Activated naive CD8-positive, alpha-beta T cell treated with anti-CD3 and anti-CD28 coated beads, Interleukin-2, amount 10 ng/mL, durations not matched to agents 7 days and 5 days (primary cell): ENCODE data around the gene FAM117A. TPM values are rescaled to one million over a fixed set of nuclear protein-coding genes. Genes with fewer than 3 reads are reported as not detected.

Experiments
- ATAC-seq: fragments of 150-1000 bp; cut with Tn5 transposase; one replicate; pipeline ENCODE4 v1.10.0; 2021; ENCODE audit warnings: low read depth, moderate library complexity
- POLR2A ChIA-PET: fragments of 350-600 bp; sonication (Branson Sonifier 250); formaldehyde crosslinking; loops from one replicate; lab custom pipeline; 2021; ENCODE audit warnings: antibody characterized with exemption; lab: Charles Lee
- DNase-seq: peaks from one replicate; pipeline ENCODE4 v3.0.0; 2021
- H3K27ac Mint-ChIP-seq: one replicate; pipeline ENCODE4 v1.8.0; 2022; ENCODE audit warnings: mild to moderate bottlenecking, mixed read lengths
- H3K27me3 Mint-ChIP-seq: one replicate; pipeline ENCODE4 v1.8.0; 2022; ENCODE audit warnings: mild to moderate bottlenecking, moderate library complexity, mixed read lengths
- H3K36me3 Mint-ChIP-seq: one replicate; pipeline ENCODE4 v1.8.0; 2021; ENCODE audit warnings: mild to moderate bottlenecking, mixed read lengths
- H3K4me1 Mint-ChIP-seq: one replicate; pipeline ENCODE4 v1.8.0; 2021; ENCODE audit warnings: mixed read lengths
- H3K4me3 Mint-ChIP-seq: one replicate; pipeline ENCODE4 v1.8.0; 2022; ENCODE audit warnings: mild to moderate bottlenecking, moderate library complexity, mixed read lengths
- H3K9me3 Mint-ChIP-seq: one replicate; pipeline ENCODE4 v1.8.0; 2021; ENCODE audit warnings: mixed read lengths
- total RNA-seq, 2 experiments: library from RNA; stranded (reverse); gene quantifications; one replicate each; pipeline ENCODE4 v1.2.3, GENCODE V29; 2021

The FAM117A gene
- total RNA-seq, 2 experiments from 2014 or later = 47.0 to 57.2 TPM

DNA sequence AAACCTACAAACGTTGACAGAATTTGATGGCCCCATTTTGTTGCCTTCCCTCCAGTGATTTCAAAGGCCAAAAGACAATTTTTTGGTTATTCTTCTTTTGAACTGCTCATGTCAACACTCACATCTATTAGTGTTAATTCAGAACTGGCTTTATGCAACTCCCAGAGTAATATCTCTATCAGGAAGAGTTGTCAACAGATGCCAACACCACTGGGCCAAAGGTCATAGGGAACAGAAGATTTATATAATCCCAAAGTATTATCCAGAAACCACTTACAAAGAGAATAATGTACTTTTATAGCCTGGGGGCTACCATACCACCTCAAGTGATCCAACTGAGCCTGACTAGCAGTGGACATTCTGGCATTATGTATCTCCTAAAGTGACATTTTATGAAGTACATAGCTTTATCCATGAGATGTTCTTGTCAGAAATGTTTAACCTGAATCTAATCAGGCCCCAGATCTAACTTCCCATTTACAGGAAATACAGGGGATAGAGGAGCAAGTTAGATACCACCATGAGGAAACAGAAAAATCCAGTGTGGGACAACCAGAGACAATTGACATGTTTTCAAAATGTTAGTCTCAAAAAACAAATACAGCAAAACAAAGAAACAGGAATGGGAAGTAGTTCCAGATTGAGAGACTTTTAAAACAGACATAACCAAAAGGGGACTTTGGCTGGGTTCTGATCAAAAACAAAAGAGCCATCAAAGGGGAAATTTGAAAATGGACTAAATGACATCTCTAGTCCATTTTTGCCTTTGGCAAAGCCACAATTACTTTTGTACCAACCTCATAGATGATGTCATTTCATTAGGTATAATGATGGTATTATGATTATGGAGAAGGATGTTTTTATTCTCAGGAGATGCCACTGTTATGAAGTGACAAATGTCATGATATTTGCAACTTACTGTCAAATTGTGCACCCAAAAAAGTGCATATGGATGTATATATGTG lies 18.5 kb downstream of the FAM117A start:
- no peak for ATAC-seq
- Mint-ChIP-seq H3K4me3 (peak overlapping the region; percentile 79), H3K27me3 (no peaks in the 10 kb centered on the region), H3K9me3 (no peaks in the 10 kb centered on the region), H3K27ac (peak overlapping the region; percentile 85), H3K36me3 (peaks cover 20% of the 10 kb centered on the region), H3K4me1 (peaks cover 75% of the 10 kb centered on the region)
- POLR2A ChIA-PET = interaction anchor here (5.3 kb wide), 1 partner anchor 17 kb away, joined by 76 read pairs; the partner anchor contains the start of gene FAM117A
- no peak for DNase-seq

DNA sequence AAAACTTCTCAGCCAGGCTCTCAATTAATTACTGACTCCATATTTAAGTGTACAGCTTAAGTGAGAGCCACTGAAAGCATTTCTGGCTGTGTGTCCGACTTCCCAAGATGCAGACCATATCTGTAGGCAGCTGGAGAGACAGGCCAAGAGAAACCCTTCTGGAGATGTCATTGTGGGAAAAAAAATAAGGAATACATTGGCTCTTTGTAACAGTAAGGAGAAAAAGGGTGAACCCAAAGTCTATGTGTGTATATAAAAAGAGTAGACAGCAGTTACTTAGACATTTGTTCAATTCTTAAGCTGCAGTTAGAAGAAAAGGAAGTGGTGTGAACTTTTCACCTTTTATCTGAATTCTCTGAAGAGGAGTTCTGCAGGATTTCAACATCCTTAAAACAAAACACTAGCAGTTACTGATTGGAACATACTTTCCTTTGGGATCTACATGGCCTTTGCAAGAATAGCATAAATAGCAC lies 21.7 kb downstream of the FAM117A start:
- H3K27ac Mint-ChIP-seq = peak overlapping the region; percentile 99
- peaks cover 74% of the 10 kb centered on the region for H3K4me1 Mint-ChIP-seq
- peaks cover 27% of the 10 kb centered on the region for H3K36me3 Mint-ChIP-seq
- DNase-seq = no peak
- no peaks in the 10 kb centered on the region for H3K27me3 Mint-ChIP-seq
- no peaks in the 10 kb centered on the region for H3K9me3 Mint-ChIP-seq
- H3K4me3 Mint-ChIP-seq = peak overlapping the region; percentile 92
- ATAC-seq = no peak
- POLR2A ChIA-PET = interaction anchor here (1.4 to 5.7 kb wide), 3 partner anchors 20 to 46 kb away, joined by 5 to 68 read pairs (median 7); partner anchors contain the start of genes FAM117A, KAT7 and SLC35B1

DNA sequence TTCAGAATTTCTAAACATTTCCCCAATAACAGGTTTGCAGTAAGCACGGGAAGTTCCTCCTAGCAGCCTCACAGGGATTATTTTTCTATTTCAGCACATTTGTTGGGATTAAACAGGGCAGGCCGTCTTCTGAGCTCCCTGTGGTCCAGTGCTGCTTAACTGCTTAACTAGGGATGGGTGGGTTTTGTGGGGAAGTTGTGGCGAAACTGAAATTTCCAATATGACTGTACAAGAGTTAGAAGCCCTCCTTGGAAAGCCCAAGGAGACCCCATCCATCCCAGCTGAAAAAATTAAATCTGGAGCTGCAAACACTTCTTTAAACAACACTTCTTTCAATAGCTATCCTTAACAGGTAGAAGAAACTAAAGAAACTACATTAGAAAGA lies 22.2 kb downstream of the FAM117A start:
- no peak for ATAC-seq
- POLR2A ChIA-PET = interaction anchor here (0.8 to 5.7 kb wide), 3 partner anchors 21 to 47 kb away, joined by 3 to 68 read pairs (median 7); partner anchors contain the start of genes FAM117A, KAT7 and SLC35B1
- Mint-ChIP-seq H3K27me3 (no peaks in the 10 kb centered on the region), H3K4me1 (peaks cover 69% of the 10 kb centered on the region), H3K36me3 (peaks cover 27% of the 10 kb centered on the region), H3K27ac (peak overlapping the region; percentile 99), H3K4me3 (peak overlapping the region; percentile 92), H3K9me3 (no peaks in the 10 kb centered on the region)
- no peak for DNase-seq

DNA sequence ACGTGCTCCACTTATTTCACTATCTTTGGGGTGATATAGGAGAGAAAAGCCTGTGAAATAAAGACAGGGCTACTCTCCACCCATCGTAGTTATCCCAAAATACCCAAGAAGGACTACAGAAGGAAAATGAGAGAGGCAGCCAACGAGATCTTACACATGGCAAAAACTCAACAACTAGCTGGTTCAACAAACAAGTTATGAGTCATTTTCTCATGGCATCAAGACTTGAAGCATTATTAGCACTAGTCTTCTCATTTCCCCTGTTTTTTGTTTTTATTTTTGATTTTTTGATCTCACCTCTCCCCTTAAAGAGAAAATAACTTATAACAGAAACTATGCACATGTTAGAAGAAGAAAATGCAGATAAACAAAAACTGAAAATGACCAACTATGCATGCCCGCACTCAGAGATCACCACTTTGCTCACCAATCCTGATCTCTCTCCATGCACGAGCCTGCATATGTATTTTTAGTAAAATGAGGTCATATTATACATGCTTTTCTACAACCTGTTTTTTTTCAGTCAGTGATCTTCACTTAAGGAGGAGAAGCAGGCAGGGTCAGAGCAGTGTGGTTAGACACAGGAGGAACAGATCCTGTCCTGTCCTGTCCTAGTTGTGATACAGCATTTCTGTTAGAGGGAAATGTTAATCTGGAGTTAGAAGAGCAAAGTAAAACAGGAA lies 22.8 kb downstream of the FAM117A start:
- DNase-seq = no peak

DNA sequence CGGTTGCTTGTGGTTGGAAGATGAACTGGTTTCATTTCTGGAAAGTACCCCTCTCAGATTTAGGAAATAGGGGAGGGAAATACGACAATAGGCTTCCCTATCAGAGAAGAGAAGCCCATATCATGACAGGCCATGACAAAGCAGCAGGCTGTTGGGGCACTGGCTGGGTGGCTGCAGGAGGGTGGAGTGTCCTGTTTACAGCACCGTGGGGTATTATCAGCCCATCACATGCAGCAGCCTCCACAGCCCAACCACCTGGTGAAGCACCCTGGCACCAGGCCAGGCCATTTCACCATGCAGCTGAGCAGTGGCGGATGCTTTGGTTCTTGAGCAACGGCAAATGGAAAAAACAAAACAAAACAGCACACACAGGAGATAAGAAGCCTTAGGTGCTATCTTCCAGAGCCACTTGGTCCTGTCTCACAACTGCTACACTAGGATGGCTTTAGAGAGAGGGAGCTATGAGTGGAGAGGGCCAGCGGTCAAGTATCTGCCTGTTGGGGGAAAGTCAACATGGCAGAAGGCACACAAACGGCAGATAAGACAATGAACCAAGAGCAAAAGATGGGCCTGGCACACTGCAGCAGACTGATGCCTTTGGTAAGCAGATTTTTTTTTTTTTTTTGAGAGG lies 24.2 kb downstream of the FAM117A start:
- H3K27ac Mint-ChIP-seq = peak overlapping the region; percentile 99
- H3K4me3 Mint-ChIP-seq = peak overlapping the region; percentile 92
- H3K4me1 Mint-ChIP-seq = peaks cover 55% of the 10 kb centered on the region
- H3K36me3 Mint-ChIP-seq = peaks cover 24% of the 10 kb centered on the region
- H3K9me3 Mint-ChIP-seq = no peaks in the 10 kb centered on the region
- POLR2A ChIA-PET = interaction anchor here (1.0 to 5.7 kb wide), 7 partner anchors 9 to 78 kb away, joined by 3 to 68 read pairs (median 5); partner anchors contain the start of genes FAM117A, KAT7, SLC35B1 and SPOP
- ATAC-seq = peak; percentile 96
- peak; percentile 81 for DNase-seq
- no peaks in the 10 kb centered on the region for H3K27me3 Mint-ChIP-seq

More for the DNA sequence above, 22.8 kb downstream of the FAM117A start:
- POLR2A ChIA-PET = interaction anchor here (0.6 to 5.7 kb wide), 5 partner anchors 12 to 54 kb away, joined by 3 to 68 read pairs (median 4); partner anchors contain the start of genes FAM117A, KAT7 and SLC35B1
- no peaks in the 10 kb centered on the region for H3K27me3 Mint-ChIP-seq
- H3K27ac Mint-ChIP-seq = peak overlapping the region; percentile 99
- no peak for ATAC-seq
- H3K9me3 Mint-ChIP-seq = no peaks in the 10 kb centered on the region
- H3K4me1 Mint-ChIP-seq = peaks cover 66% of the 10 kb centered on the region
- peak overlapping the region; percentile 92 for H3K4me3 Mint-ChIP-seq
- H3K36me3 Mint-ChIP-seq = peaks cover 30% of the 10 kb centered on the region

DNA sequence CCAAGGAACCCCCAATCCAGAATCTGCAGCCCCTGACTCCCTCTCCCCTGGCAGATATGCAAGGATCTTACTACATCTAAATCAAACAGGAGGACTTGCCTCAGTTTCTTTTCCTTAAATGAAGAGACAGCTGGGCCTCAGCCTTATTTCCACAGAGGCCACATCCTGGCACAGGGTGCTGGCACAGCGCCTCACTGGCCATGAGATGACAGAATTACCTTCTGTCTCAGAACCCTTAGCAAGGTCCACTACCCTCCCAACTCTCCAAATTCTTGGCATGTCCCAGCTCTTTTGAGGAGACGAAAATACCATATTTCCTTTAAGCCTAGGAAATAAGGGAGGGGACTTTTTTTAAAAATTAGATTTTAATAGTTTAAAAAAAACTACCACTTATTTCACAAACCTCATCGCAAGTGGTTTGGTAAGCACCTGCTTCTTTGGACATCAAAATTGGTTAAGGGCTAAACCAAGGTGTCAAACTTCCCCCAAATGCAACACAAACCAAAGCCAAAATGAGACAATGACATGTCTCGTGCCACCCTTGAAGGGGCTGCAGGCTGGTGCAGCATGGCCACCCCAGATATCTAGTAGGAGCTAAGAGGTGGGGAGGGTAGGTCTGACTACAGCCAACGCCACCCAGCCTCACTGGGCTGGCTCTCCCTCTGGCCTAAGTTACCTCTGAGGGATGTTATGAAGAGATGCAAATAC lies 25.3 kb downstream of the FAM117A start:
- H3K4me3 Mint-ChIP-seq = peak overlapping the region; percentile 92
- DNase-seq (no peak), ATAC-seq (no peak)
- no peaks in the 10 kb centered on the region for H3K27me3 Mint-ChIP-seq
- H3K27ac Mint-ChIP-seq = peak overlapping the region; percentile 99
- H3K4me1 Mint-ChIP-seq = peaks cover 55% of the 10 kb centered on the region
- no peaks in the 10 kb centered on the region for H3K9me3 Mint-ChIP-seq
- POLR2A ChIA-PET = interaction anchor here (1.0 to 5.7 kb wide), 6 partner anchors 9 to 80 kb away, joined by 4 to 68 read pairs (median 4); partner anchors contain the start of genes FAM117A and SLC35B1
- peaks cover 25% of the 10 kb centered on the region for H3K36me3 Mint-ChIP-seq

DNA sequence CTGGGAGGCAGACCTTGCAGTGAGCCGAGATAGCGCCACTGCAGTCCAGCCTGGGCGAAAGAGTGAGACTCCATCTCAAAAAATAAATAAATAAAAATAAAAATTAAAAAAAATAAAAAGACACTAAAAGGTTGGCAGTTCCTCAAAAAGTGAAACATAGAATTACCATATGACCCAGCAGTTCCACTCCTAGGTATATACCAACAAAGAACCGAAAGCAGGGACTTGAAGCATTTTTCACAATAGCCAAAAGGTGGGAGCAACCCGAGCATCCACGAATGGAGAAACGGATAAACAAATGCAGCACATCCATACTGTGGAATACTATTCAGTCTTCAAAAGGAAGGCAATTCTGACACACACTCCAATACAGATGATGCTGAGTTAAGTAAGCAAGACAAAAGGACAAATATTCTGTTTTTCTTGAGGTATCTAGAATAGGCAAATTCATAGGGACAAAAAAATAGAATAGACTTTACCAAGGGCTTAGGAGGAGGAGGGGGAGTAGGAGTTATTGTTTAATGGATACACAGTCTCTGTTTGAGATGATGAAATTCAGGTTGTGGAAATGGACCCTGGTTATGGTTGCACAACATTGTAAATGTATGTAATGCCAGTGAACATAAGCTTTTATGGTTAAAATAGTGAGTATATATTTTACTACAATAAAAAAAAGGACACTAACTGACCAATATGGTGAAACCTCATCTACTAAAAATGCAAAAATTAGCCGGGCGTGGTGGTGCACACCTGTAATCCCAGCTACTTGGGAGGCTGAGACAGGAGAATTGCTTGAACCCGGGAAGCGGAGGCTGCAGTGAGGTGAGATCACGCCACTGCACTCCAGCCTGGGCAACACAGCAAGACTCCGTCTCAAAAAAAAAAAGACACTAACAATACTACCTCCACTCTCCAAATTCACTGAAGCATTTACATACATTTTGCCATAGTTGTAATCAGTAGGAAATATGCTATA lies 29.1 kb downstream of the FAM117A start:
- Mint-ChIP-seq H3K36me3 (peaks cover 31% of the 10 kb centered on the region), H3K4me1 (peaks cover 32% of the 10 kb centered on the region), H3K27ac (no peak overlapping the region), H3K9me3 (no peaks in the 10 kb centered on the region), H3K27me3 (no peaks in the 10 kb centered on the region), H3K4me3 (no peak overlapping the region)
- no peak for DNase-seq
- POLR2A ChIA-PET = no interaction called here
- ATAC-seq = no peak

- Mint-ChIP-seq H3K27ac (no peak overlapping the region), H3K36me3 (peaks cover 24% of the 10 kb centered on the region), H3K4me3 (no peak overlapping the region), H3K4me1 (peaks cover 22% of the 10 kb centered on the region), H3K9me3 (no peaks in the 10 kb centered on the region), H3K27me3 (no peaks in the 10 kb centered on the region)
- DNase-seq (no peak), ATAC-seq (no peak)
- POLR2A ChIA-PET = interaction anchor here (1.1 kb wide), 1 partner anchor 23 kb away, joined by 4 read pairs; the partner anchor contains the start of gene SLC35B1
Observed at GRCh38 chr17:49731435-49731831, 32.5 kb downstream of the FAM117A start.

GRCh38 chr17:49730785-49731434 lies 33.0 kb downstream of the FAM117A start:
- POLR2A ChIA-PET = no interaction called here
- Mint-ChIP-seq H3K27me3 (no peaks in the 10 kb centered on the region), H3K4me1 (peaks cover 22% of the 10 kb centered on the region), H3K36me3 (peaks cover 22% of the 10 kb centered on the region), H3K9me3 (no peaks in the 10 kb centered on the region), H3K4me3 (no peak overlapping the region), H3K27ac (no peak overlapping the region)
- ATAC-seq (no peak), DNase-seq (no peak)

- Mint-ChIP-seq H3K27ac (peak overlapping the region; percentile 12), H3K9me3 (no peaks in the 10 kb centered on the region), H3K4me3 (no peak overlapping the region), H3K36me3 (peaks cover 29% of the 10 kb centered on the region), H3K4me1 (peaks cover 24% of the 10 kb centered on the region), H3K27me3 (no peaks in the 10 kb centered on the region)
- DNase-seq = no peak
- POLR2A ChIA-PET = no interaction called here
- no peak for ATAC-seq
Observed at GRCh38 chr17:49730078-49730784, 33.7 kb downstream of the FAM117A start.
